GM10248 (cell line): Measurements from ENCODE around the gene CREM.

Experiments used
- CTCF ChIA-PET: fragments of 300-600 bp; sonication (Branson Sonifier 250); formaldehyde crosslinking; extraction: SDS; loops from one replicate; lab custom pipeline; 2021; ENCODE audit warnings: antibody characterized with exemption; lab: Yijun Ruan, JAX
- POLR2A ChIA-PET: fragments of 350-650 bp; sonication (Branson Sonifier 250); formaldehyde crosslinking; extraction: SDS; loops from one replicate; lab custom pipeline; 2020; ENCODE audit warnings: antibody characterized with exemption; lab: Yijun Ruan, JAX
- DNase-seq: peaks from one replicate; pipeline ENCODE4 v3.0.0; 2012; ENCODE audit errors: extremely low spot score
- TF ChIP-seq, protein P1 (sequence below): IDR thresholded peaks from 2 replicates; pipeline ENCODE4 v1.5.1; 2012; ENCODE audit warnings: mild to moderate bottlenecking, low read depth; ENCODE audit errors: extremely low read depth, missing control alignments, control extremely low read depth

CREM gene

GRCh38 chr10:35090162-35090954 lies 36.3 kb upstream of the CREM start, which contains the start of gene CUL2:
TSS of gene CUL2 (minus strand) at chr10:35090341. CDS start at chr10:35071317, 19,024 bp downstream.
- ChIA-PET CTCF (interaction anchor here (1.1 to 2.1 kb wide), 4 partner anchors 9 to 128 kb away, joined by 3 to 7 read pairs (median 5); no protein-coding TSS in a partner anchor), POLR2A (no interaction called here)
- DNase-seq: peak; percentile 94
- TF ChIP-seq, protein P1, sequence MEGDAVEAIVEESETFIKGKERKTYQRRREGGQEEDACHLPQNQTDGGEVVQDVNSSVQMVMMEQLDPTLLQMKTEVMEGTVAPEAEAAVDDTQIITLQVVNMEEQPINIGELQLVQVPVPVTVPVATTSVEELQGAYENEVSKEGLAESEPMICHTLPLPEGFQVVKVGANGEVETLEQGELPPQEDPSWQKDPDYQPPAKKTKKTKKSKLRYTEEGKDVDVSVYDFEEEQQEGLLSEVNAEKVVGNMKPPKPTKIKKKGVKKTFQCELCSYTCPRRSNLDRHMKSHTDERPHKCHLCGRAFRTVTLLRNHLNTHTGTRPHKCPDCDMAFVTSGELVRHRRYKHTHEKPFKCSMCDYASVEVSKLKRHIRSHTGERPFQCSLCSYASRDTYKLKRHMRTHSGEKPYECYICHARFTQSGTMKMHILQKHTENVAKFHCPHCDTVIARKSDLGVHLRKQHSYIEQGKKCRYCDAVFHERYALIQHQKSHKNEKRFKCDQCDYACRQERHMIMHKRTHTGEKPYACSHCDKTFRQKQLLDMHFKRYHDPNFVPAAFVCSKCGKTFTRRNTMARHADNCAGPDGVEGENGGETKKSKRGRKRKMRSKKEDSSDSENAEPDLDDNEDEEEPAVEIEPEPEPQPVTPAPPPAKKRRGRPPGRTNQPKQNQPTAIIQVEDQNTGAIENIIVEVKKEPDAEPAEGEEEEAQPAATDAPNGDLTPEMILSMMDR: no peak

GRCh38 chr10:35091994-35092790 lies 34.5 kb upstream of the CREM start:
- CTCF ChIA-PET: interaction anchor here (1.1 kb wide), 1 partner anchor 28 kb away, joined by 3 read pairs; no protein-coding TSS in a partner anchor
- no peak for DNase-seq
- POLR2A ChIA-PET: no interaction called here
- TF ChIP-seq, protein P1: no peak

DNA sequence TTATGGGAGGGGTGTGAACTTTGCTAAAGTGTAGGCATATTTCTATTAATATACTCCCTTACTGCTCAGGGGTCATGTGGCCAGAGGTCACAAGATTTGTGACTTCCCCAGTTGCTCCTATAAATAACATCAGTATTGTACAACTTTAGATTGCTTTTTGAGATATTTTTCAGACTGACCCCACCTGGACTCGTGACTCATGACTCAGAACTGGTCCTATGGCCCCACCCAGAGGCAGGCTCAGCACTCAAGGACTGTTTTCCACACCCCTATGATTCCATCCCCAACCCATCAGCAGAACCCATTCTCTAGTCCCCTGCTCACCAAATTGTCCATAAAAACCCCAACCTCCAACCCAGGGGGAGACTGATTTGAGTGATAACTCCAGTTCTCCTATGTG lies 33.8 kb upstream of the CREM start:
- ChIA-PET POLR2A (no interaction called here), CTCF (interaction anchor here (0.7 kb wide), 1 partner anchor 1727 kb away, joined by 3 read pairs; no protein-coding TSS in a partner anchor)
- DNase-seq: no peak
- TF ChIP-seq, protein P1: peak; percentile 20

DNA sequence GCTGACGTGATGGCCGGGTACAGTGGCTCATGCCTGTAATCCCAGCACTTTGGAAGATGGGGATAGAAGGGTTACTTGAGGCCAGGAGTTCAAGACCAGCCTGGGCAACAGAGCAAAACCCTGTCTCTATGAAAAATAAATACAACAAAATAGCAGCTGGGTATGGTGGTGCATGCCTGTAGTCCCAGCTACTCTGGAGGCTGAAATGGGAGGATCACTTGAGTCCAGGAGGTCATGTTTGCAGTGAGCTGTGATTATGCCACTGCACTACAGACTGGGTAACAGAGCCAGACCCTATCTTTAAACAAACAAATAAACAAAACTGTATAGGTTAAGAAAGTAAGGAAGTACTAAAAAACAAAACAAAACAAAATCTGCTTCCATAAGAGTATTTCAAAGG lies 30.3 kb upstream of the CREM start:
- DNase-seq: no peak
- ChIA-PET POLR2A (no interaction called here), CTCF (interaction anchor here (2.1 to 2.9 kb wide), 2 partner anchors 22 to 24 kb away, joined by 5 to 7 read pairs; no protein-coding TSS in a partner anchor)
- TF ChIP-seq, protein P1: no peak

GRCh38 chr10:35097510-35097909 lies 29.1 kb upstream of the CREM start:
- ChIA-PET POLR2A (interaction anchor here (0.6 kb wide), 1 partner anchor 28 kb away, joined by 4 read pairs; no protein-coding TSS in a partner anchor), CTCF (interaction anchor here (1.1 kb wide), 1 partner anchor 24 kb away, joined by 3 read pairs; no protein-coding TSS in a partner anchor)
- DNase-seq: no peak
- TF ChIP-seq, protein P1: no peak

DNA sequence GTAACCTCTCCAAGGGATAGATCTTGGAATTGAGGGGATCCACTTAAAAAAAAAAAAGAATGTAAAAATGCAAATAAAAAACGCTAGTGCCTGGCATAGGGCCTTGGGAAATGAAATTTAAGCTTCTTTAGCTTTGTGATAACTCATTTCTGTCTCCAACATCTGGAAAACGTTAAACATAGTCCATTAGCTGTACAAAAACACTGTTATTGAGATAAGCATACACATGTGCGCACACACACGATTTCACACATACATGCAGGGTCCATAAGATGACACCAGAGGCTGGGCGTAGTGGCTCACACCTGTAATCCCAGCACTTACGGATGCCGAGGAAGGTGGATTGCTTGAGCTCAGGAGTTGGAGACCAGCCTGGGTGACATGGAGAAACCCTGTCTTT lies 22.8 kb upstream of the CREM start:
- CTCF ChIA-PET: interaction anchor here (1.2 to 1.9 kb wide), 2 partner anchors 16 to 114 kb away, joined by 3 to 12 read pairs; no protein-coding TSS in a partner anchor
- POLR2A ChIA-PET: no interaction called here
- no peak for DNase-seq
- TF ChIP-seq, protein P1: no peak
